Measurements from ENCODE around the gene TNFSF15.
"Not testable (repeated sequence)": the region's sequence is repeated elsewhere in the genome, so short reads cannot be mapped to it uniquely, and the experiment has no call there.

- TF ChIP-seq EP300 (IDR thresholded peaks at IDR 0.05); CTCF (IDR thresholded peaks at IDR 0.05); POLR2A (IDR thresholded peaks at IDR 0.05; ENCODE audit: low read depth): not testable (repeated sequence)
Observed at GRCh38 chr9:114735139-114735538, 70.7 kb downstream of the TNFSF15 start.
